ENCODE results near the gene ARMC3.

Gene ARMC3

GRCh38 chr10:22992621-22993020 is 64.8 kb downstream of the ARMC3 start:
- DNase-seq (ENCODE audit: low read depth in 2 of 2), result no peak

GRCh38 chr10:22993314-22993713 is 65.5 kb downstream of the ARMC3 start:
- DNase-seq (ENCODE audit: low read depth in 2 of 2), result no peak

GRCh38 chr10:22997096-22997495 is 69.2 kb downstream of the ARMC3 start:
- no peak for DNase-seq (ENCODE audit: low read depth in 2 of 2)

- DNase-seq (ENCODE audit: low read depth in 2 of 2), result no peak
Observed at GRCh38 chr10:22998091-22998490, 70.2 kb downstream of the ARMC3 start.

GRCh38 chr10:22999942-23000341 is 72.1 kb downstream of the ARMC3 start:
- no peak for DNase-seq (ENCODE audit: low read depth in 2 of 2)

GRCh38 chr10:23001901-23002516 is 74.2 kb downstream of the ARMC3 start:
- no peak for DNase-seq (ENCODE audit: low read depth in 2 of 2)

GRCh38 chr10:23005150-23005549 is 77.3 kb downstream of the ARMC3 start:
- no peak for DNase-seq (ENCODE audit: low read depth in 2 of 2)

- DNase-seq (ENCODE audit: low read depth in 2 of 2), result no peak
Observed at GRCh38 chr10:23013581-23014335, 85.9 kb downstream of the ARMC3 start.

- no peak for DNase-seq (ENCODE audit: low read depth in 2 of 2)
Observed at GRCh38 chr10:23015021-23015707, 87.3 kb downstream of the ARMC3 start.

- DNase-seq (ENCODE audit: low read depth in 2 of 2), result no peak
Observed at GRCh38 chr10:23016636-23017035, 88.8 kb downstream of the ARMC3 start.

GRCh38 chr10:23019633-23020032 is 91.8 kb downstream of the ARMC3 start:
- DNase-seq (ENCODE audit: low read depth in 2 of 2), result no peak

GRCh38 chr10:23021430-23021829 is 93.6 kb downstream of the ARMC3 start:
- DNase-seq (ENCODE audit: low read depth in 2 of 2), result no peak

- no peak for DNase-seq (ENCODE audit: low read depth in 2 of 2)
Observed at GRCh38 chr10:23024002-23024401, 96.1 kb downstream of the ARMC3 start.

GRCh38 chr10:23031318-23031717 is 103.5 kb downstream of the ARMC3 start:
- DNase-seq (ENCODE audit: low read depth in 2 of 2), result no peak

GRCh38 chr10:23034790-23035189 is 106.9 kb downstream of the ARMC3 start:
- no peak for DNase-seq (ENCODE audit: low read depth in 2 of 2)

GRCh38 chr10:23035569-23035968 is 107.7 kb downstream of the ARMC3 start:
- DNase-seq (ENCODE audit: low read depth in 2 of 2), result no peak

- no peak for DNase-seq (ENCODE audit: low read depth in 2 of 2)
Observed at GRCh38 chr10:23037152-23037551, 109.3 kb downstream of the ARMC3 start.

- no peak for DNase-seq (ENCODE audit: low read depth in 2 of 2)
Observed at GRCh38 chr10:23037561-23037960, 109.7 kb downstream of the ARMC3 start.

GRCh38 chr10:23038172-23038571 is 110.3 kb downstream of the ARMC3 start:
- DNase-seq (ENCODE audit: low read depth in 2 of 2), result no peak

- no peak for DNase-seq (ENCODE audit: low read depth in 2 of 2)
Observed at GRCh38 chr10:23040002-23040401, 112.1 kb downstream of the ARMC3 start.

- DNase-seq (ENCODE audit: low read depth in 2 of 2), result no peak
Observed at GRCh38 chr10:23046027-23046426, 118.2 kb downstream of the ARMC3 start.

GRCh38 chr10:23047201-23048050 is 119.6 kb downstream of the ARMC3 start:
- DNase-seq (ENCODE audit: low read depth in 2 of 2), result no peak
